DMS153 treated with DMSO at 0.1 percent for 48 hours (cell line): Measurements from ENCODE around the gene TMUB1.

ENCODE experiments used
- DNase-seq: peaks from one replicate; lab custom pipeline; 2025; ENCODE audit not compliant: unreplicated experiment; lab: John Stamatoyannopoulos, UW

TMUB1 gene

DNA sequence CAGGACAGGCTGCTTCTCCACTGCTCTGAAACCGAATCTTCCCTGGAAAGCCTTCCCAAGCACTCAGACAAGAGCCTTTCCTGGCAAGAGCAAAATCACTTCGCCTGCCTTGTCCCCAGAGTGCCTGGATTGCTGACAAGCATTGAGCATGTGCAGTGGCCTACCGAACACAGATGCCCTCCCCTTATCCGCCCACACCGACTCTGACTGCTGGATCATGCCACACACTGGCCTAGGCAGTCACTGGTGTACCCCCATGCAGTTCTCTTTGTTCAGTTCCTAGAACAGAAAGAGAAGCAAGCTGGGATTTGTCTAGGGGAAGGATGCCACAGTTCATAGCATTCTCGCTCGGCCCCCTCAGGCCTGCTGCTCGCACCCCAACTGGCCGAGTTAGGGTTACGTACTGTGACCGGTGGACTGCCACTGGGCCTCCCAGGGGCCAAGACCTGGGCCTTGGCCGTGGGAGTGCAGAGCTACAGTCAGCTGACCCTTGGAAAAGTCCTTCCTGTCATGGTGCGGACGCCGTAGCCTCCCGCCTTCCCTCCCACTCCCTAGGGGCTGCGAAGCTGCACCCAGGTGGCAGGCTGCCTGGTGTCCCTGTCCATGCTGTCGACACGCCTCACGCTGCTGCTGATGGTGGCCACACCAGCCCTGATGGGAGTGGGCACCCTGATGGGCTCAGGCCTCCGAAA, 48.1 kb downstream of the TMUB1 start:
- no peak for DNase-seq

DNA sequence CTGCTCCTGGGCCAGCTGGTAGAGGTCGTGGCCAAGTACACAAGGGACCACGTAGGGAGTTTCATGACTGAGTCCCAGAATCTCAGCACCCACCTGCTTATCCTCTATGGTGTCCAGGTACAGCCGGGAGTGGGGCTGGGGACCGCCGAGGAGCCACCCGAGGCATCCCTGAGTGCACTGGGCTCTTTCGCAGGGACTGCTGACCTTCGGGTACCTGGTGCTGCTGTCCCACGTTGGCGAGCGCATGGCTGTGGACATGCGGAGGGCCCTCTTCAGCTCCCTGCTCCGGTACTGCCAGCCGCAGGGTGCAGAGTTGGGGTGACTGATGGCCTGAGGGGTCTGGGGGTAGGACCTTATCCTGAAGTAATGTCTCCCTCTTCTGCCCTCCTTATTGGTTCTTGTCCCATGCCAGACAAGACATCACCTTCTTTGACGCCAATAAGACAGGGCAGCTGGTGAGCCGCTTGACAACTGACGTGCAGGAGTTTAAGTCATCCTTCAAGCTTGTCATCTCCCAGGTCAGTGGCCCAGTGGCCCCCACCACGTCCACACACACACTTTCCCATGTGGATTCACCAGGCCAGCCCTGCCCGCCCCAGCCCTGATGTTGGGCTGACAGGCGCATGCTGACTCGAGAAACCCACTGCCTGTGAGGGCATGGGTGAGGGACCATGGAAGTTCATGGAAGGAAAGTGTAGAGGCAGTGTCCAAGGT, 48.8 kb downstream of the TMUB1 start:
- DNase-seq = no peak

- no peak for DNase-seq
Observed at GRCh38 chr7:151033864-151034249, 49.4 kb downstream of the TMUB1 start.

GRCh38 chr7:151032936-151033863, 50.1 kb downstream of the TMUB1 start:
- DNase-seq = no peak
